ENCODE results near the gene SH2D5.

Gene SH2D5

GRCh38 chr1:20711285-20712214 is 21.0 kb downstream of the SH2D5 start:
- no peak for DNase-seq

- DNase-seq: no peak
Measured at GRCh38 chr1:20710469-20711284, 21.8 kb downstream of the SH2D5 start.

GRCh38 chr1:20709868-20710267 is 22.6 kb downstream of the SH2D5 start:
- DNase-seq: no peak

GRCh38 chr1:20708891-20709290 is 23.6 kb downstream of the SH2D5 start:
- no peak for DNase-seq

- no peak for DNase-seq
Measured at GRCh38 chr1:20708057-20708456, 24.4 kb downstream of the SH2D5 start.

GRCh38 chr1:20706841-20707240 is 25.7 kb downstream of the SH2D5 start:
- no peak for DNase-seq

GRCh38 chr1:20705203-20705755 is 27.2 kb downstream of the SH2D5 start:
- DNase-seq: no peak

GRCh38 chr1:20704390-20705202 is 27.9 kb downstream of the SH2D5 start:
- no peak for DNase-seq

GRCh38 chr1:20703124-20703756 is 29.3 kb downstream of the SH2D5 start:
- DNase-seq: no peak

- no peak for DNase-seq
Measured at GRCh38 chr1:20702416-20702815, 30.1 kb downstream of the SH2D5 start.

- DNase-seq: no peak
Measured at GRCh38 chr1:20701847-20702246, 30.7 kb downstream of the SH2D5 start.

- DNase-seq: no peak
Measured at GRCh38 chr1:20701446-20701845, 31.1 kb downstream of the SH2D5 start.

GRCh38 chr1:20700636-20701215 is 31.8 kb downstream of the SH2D5 start:
- DNase-seq: no peak

- DNase-seq: no peak
Measured at GRCh38 chr1:20699558-20699957, 32.9 kb downstream of the SH2D5 start.

- no peak for DNase-seq
Measured at GRCh38 chr1:20698195-20698910, 34.1 kb downstream of the SH2D5 start.

- no peak for DNase-seq
Measured at GRCh38 chr1:20697563-20697962, 34.9 kb downstream of the SH2D5 start.

GRCh38 chr1:20696397-20697333 is 35.8 kb downstream of the SH2D5 start:
- peak; percentile 78 for DNase-seq

GRCh38 chr1:20695515-20695914 is 37.0 kb downstream of the SH2D5 start:
- DNase-seq: no peak

- DNase-seq: no peak
Measured at GRCh38 chr1:20693623-20694022, 38.9 kb downstream of the SH2D5 start.

- no peak for DNase-seq
Measured at GRCh38 chr1:20691872-20692271, 40.6 kb downstream of the SH2D5 start.

Data from stimulated activated CD4-positive, alpha-beta T cell treated with anti-CD3 and anti-CD28 coated beads, Interleukin-4, amount 100 ng/mL, for 1 hour (primary cell).